Activated CD4-positive, alpha-beta T cell treated with anti-CD3 and anti-CD28 coated beads for 4 hours (primary cell): ENCODE results near the gene OVOL1.
"Not testable (repeated sequence)": the region's sequence is repeated elsewhere in the genome, so short reads cannot be mapped to it uniquely, and the experiment has no call there.

Source experiments
- DNase-seq, 2 donors: peaks; one replicate each; pipeline ENCODE4 v3.0.0-alpha.2; 2020

The OVOL1 gene

DNA sequence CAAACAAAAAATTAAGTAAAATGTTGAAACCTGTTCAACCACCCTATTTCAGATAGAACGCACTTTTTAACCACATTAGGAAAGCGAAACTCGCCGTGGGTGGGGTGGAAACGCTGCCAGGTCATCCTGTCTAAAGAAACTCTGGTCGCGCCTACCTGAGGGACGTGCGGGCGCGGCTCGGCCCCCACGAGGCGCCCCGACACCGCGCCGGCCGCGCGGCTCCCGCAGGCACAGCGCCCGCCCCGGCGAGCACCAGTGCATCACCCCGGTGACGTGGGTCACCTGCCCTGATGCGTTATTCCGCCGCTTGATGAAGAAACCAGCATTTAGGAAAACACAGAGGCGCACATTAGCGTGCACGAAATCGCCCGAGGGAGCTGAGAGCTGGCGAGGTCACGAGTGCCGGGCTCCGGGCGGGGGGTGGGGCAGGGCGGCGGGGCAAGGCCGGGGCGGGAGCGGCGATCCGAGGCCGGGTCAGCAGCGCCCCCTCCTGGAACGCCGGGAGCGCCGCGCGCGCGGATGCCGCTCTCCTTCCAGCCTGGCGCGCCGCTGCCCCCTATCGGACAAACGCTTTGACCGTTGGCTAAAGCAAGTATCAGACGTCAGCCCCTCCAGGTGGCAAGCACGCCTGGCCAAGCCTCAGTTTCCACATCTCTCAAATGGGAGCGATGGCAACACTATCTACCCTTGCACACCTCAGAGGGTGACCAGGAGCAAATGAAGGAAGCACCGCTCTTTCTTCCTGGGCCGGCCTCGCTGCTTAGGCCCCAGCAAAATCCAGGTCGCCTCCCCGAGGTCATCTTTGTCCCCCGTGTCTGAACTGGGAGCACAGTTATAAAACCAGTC, 31.2 kb downstream of the OVOL1 start:
- DNase-seq, result peak; percentile 91 to 95

DNA sequence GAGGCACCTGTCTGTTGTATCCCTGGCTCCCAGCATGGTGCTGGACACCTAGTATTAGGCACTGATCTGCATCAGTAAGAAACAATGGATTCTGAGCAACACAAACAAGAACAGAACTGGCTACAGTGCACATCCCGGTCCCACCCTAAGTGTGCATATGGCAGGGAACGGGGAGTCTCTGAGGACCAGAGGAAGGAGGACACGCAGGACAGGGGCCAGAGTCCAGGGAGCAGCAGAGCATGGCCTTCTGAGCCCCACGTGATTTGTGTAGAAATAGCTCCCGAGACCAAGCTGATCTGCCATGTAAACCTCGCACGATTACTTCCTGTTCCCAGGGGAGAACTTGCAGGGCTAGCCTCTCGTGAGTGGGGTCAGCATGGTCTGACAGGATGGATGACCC, 34.2 kb downstream of the OVOL1 start:
- no peak for DNase-seq

DNA sequence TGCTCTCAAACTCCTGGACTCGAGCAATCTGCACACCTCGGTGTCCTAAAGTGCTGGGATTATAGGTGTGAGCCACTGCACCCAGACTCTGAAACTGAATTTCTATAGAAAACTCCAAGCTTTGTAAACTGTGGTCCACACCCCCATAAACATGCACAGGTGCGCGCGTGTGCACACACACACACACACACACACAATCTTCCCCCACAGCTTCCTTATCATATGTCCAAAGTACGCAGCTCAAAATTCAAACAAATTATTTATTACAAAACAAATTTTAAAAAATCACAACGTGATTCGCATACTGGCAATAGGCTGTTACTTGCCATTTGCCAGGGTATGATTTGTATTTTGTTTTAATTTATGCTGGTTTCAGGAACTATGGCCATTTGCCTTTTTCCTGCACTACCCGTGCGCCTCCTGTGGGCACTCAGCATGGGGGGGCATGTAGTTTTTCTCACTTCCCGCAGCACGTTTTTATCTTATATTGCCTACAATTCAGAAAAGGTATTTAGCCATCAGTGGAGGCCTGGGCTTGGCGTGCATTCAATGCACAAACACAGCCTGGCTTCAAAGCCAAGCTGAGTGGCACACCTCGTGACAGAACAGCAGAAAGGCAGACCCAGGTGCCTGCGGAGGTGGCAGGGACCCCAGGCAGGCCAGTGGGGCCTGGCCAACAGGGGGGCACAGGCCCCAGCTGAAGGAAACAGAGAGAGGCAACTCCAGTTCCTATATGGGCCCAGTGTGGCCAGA, 36.1 kb downstream of the OVOL1 start:
- no peak for DNase-seq

DNA sequence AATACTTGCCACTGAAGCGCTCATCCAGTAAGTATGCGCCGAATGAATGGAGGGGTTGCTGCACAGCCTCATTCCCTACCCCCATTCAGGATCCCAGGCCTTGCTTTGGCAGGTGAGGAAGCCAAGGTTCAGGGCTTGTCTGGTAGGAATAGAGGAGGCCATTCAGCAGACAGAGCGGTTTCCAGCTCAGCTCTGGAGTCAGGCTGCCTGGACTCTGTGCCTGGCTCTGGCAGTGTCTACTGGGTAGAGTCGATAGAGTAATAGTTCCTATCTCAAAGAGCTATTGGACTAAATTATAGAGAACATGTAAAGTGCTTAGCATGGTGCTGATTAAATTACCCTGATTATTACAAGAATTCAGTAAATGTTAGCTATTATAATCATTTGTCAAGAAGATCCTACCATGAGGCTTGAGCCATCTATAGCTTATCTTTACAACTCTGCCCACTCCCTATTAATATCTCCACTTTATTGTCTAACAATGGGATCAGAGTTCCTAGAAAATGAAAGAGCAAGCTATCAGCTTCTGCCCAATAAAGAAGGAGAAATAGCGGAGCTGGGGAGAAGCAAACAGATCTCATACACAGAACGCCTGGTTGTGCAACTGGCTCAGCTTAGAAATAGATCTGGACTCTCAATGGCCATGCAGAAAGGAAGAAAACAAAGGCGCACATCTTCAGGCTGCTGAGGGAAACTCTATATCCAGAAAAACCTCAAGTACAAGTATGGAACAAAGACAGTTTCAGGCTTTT, 40.3 kb downstream of the OVOL1 start:
- DNase-seq, result no peak

DNA sequence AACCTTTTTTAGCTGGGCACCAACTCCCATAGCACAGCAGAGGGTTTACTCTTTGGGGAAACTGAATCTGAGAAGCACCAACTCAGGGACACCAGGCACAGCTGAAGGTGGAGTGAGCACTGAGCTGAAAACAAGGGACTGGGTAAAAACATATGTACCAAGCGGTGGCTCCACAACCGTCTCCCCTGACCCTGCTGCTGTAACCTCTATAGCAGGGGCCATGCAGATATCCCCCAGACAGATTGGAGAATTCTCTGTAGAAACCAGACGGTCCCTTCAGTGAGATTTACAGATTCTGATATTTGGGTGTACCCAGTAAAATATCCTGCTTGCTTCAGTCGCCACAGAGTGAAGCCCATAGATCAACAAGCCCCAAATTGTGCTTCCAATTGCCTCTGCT, 42.6 kb downstream of the OVOL1 start:
- DNase-seq, result no peak

DNA sequence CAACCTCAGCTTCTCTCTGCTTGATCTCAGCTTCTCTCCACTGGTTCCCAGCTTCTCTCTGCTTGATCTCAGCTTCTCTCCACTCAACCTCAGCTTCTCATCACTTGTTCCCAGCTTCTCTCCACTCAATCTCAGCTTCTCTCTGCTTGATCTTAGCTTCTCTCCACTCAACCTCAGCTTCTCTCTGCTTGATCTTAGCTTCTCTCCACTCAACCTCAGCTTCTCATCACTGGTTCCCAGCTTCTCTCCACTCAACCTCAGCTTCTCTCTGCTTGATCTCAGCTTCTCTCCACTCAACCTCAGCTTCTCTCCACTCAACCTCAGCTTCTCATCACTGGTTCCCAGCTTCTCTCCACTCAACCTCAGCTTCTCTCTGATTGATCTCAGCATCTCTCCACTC, 45.4 kb downstream of the OVOL1 start:
- DNase-seq, result not testable (repeated sequence)

DNA sequence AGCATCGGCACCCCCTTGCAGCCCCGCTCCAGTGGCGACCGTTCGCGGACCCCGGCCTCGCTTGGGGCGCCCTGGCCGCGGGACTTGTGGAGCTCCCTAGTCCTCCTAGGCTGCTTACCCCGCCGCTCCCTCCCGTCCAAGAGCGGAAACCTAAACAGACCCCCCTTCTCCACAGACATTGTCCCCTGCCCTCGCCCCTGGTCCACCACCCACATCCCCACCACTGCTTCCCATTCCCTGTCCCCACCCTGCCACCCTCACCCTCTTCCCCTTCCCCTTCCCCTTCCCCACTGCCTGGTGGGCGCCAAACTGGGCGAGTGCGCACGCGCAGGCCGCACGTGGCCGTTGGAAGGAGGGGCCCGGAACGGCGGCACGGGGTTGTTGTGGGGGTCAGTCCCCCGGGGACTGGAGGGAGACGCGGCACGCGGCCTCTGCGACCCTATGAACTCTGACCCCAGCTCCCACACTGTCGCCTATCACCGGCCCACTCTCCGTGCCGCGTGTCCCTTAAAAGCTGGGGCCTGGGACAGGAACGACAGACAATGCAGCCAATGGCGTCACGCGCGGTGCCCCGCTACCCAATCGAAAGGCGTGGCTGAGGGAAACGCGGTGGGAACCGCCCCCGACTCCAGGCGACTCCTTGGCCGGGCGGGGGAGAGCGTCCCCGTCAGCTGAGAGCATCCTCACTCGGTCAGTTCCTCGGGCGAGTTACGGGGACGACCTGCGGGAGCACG, 46.6 kb downstream of the OVOL1 start, which contains the start of gene SNX32:
SNX32 (plus strand) TSS at position 667 of the 734 bp plus-strand sequence. CDS start 103 bp downstream, outside the sequence.
- DNase-seq, result peak; percentile 95

DNA sequence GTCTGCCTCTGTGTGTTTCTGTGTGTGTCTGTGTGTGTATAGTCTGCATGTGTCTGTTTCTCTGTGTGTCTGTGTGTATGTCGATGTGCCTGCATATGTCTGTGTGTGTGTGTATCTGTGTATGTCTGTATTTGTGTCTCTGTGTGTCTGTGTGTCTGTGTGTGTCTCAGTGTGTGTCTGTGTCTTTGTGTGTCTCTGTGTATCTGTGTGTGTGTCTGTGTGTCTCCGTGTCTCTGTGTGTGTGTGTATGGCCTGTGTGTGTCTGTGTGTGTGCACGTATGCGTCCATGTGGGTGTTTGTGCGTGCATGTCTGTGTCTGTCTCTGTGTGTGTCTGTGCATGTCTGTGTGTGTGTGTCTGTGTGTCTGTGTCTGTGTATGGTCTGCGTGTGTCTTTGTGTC, 47.3 kb downstream of the OVOL1 start:
- DNase-seq, result no peak

DNA sequence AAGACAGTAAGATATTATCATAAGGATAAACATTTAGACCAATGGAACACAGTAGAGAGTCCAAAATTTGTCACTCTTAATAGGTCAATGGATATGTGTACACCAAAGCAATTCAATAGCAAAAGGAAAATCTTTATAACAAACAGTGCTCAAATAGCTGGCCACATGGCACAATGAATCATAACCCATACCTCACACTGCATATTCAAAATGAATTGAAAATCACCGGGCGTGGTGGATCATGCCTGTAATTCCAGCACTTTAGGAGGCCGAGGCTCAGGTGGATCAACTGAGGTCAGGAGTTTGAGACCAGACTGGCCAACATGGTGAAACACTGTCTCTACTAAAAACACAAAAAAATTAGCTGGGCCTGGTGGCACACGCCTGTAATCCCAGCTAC, 55.3 kb downstream of the OVOL1 start:
- no peak for DNase-seq

DNA sequence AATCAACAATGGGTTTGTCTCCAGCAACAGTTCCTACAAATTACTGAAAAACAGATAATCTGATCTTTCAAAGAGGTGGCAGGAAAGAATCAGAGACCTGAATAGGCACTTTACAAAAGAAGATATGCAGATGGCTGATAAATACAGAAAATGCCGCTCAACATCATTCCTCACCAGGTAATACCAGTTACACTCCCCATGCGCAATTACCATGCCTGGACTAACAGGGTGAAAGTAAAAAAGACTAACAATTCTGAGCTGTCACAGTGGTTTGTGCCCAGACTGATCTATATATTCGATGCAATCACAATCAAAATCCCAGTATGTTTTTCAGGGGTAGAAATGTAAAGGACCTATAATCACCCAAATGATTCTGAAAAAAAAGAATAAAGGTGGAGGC, 56.9 kb downstream of the OVOL1 start:
- no peak for DNase-seq

DNA sequence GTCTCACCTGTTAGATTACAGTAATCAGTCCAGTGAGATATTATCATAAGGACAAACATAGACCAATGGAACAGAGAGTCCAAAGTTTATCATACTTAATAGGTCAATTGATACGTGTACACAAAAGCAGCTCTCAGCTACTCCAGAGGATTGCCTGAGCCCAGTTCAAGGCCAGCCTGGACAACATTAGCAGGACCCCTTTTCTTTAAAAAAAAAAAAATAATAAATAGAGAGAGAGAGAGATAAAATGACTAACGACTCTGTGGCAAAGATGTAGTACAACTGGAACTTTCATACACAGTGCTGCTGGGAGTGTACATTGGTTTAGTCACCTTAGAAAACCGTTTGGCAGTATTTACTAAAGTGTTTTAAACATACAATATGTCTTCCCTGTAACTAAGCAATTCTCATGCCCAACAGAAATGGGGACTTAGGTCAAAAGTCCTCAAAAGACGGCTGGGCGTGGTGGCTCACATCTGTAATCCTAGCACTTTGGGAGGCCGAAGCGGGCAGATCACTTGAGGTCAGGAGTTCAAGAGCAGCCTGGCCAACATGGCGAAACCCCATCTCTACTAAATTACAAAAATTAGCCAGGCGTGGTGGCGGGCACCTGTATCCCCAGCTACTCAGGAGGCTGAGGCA, 57.5 kb downstream of the OVOL1 start:
- no peak for DNase-seq
